Activated T-helper 2 cell treated with anti-CD3 and anti-CD28 coated beads, Interferon-gamma antibody, Interleukin-2, Interleukin-4, amounts not matched to agents 10 μg/mL and 5 μg/mL and 100 μg/mL, durations not matched to agents 14 hours and 24 hours and 36 hours (primary cell): ENCODE data around the gene SCFD2. TPM values are rescaled to one million over a fixed set of nuclear protein-coding genes. Genes with fewer than 3 reads are reported as not detected.
"Not testable (repeated sequence)": the region's sequence is repeated elsewhere in the genome, so short reads cannot be mapped to it uniquely, and the experiment has no call there.

Experiments
- DNase-seq: peaks from one replicate; pipeline ENCODE4 v3.0.0; 2021; ENCODE audit warnings: low spot score
- H3K27ac Mint-ChIP-seq: one replicate; pipeline ENCODE4 v1.8.0; 2021; ENCODE audit warnings: mixed read lengths
- H3K27me3 Mint-ChIP-seq: one replicate; pipeline ENCODE4 v1.8.0; 2021; ENCODE audit warnings: low read depth, mixed read lengths
- H3K36me3 Mint-ChIP-seq: one replicate; pipeline ENCODE4 v1.8.0; 2021; ENCODE audit warnings: low read depth, mixed read lengths
- H3K4me1 Mint-ChIP-seq: one replicate; pipeline ENCODE4 v1.8.0; 2021; ENCODE audit warnings: low read depth, mixed read lengths
- H3K4me3 Mint-ChIP-seq: one replicate; pipeline ENCODE4 v1.8.0; 2021; ENCODE audit warnings: low read depth, mild to moderate bottlenecking, moderate library complexity, mixed read lengths
- H3K9me3 Mint-ChIP-seq: one replicate; pipeline ENCODE4 v1.8.0; 2021; ENCODE audit warnings: mixed read lengths
- intact Hi-C: fragments of 100-400 bp; cut with micrococcal nuclease; formaldehyde crosslinking; loops from one replicate; pipeline ENCODE4 v1.15.1; 2023
- total RNA-seq: library from RNA; stranded (reverse); gene quantifications from 2 replicates; pipeline ENCODE4 v1.2.3, GENCODE V29; 2022

The SCFD2 gene
- total RNA-seq = 26.3 and 31.7 TPM in 2 replicates

DNA sequence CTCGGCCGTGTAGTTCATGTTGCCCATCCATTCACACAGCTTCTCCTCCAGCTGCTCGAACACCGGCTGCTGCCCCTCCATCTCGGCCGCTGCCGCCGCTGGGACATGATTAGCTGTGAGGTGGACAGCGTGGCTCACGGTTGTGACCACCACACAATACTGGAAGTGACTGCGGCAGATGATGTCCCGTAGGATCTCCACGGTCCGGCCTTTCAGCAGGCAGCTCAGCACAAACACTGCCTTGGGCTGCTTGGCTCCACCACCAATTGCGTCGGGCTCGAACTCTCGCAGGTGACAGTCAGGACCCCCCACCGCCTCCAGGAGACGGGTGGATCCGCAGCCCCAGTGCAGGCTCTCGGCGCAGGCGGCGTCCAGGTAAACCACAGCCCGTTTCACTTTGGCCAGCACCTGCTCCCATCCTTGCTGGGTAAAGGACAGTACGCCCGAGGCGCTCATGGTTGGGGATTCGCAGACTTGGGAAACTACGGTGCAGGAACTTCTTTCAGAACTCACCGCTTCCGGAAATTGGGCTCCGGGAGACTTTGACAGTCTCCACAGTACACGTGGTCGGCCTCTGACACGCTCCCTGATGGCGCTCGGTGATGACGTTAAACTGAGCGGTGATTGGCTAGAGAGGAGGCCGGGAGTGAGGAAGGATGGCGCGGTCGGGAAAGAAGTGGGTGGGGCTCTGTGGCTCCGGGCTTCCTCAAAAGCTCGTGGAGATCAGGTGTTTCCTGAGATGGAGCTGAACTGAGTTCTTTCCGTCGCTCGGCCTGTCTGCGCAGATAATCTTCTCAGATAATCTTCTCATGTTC lies at the start of gene SCFD2:
TSS of gene SCFD2 (minus strand) at position 576 of the 815 bp plus-strand sequence.
- peak within 1 kb of the TSS; percentile 94 for H3K27ac Mint-ChIP-seq
- peak; percentile 94 for DNase-seq
- peaks cover 37% of the 10 kb centered on the region for H3K4me1 Mint-ChIP-seq
- peaks cover 17% of the 10 kb centered on the region for H3K27me3 Mint-ChIP-seq
- intact Hi-C loops = loop anchor here (1.0 to 10.0 kb wide), 4 partner anchors 12 to 697 kb away; partner anchors contain the start of genes CHIC2 and FIP1L1
- no peaks in the 10 kb centered on the region for H3K9me3 Mint-ChIP-seq
- H3K36me3 Mint-ChIP-seq = peaks cover 9% of the 10 kb centered on the region
- peak within 1 kb of the TSS; percentile 95 for H3K4me3 Mint-ChIP-seq

- H3K27ac Mint-ChIP-seq, DNase-seq, H3K9me3 Mint-ChIP-seq, intact Hi-C loops, H3K27me3 Mint-ChIP-seq, H3K4me3 Mint-ChIP-seq: not testable (repeated sequence)
- Mint-ChIP-seq H3K4me1 (peaks cover 28% of the 10 kb centered on the region), H3K36me3 (peaks cover 57% of the 10 kb centered on the region)
Observed at GRCh38 chr4:53409479-53409878, 43.6 kb upstream of the SCFD2 start.

GRCh38 chr4:53380221-53380620 lies 14.4 kb upstream of the SCFD2 start:
- H3K27me3 Mint-ChIP-seq = peaks cover under 1% of the 10 kb centered on the region
- intact Hi-C loops = no loop called here
- peaks cover 34% of the 10 kb centered on the region for H3K36me3 Mint-ChIP-seq
- H3K27ac Mint-ChIP-seq = no peak overlapping the region
- no peak overlapping the region for H3K4me3 Mint-ChIP-seq
- no peak for DNase-seq
- peaks cover 25% of the 10 kb centered on the region for H3K4me1 Mint-ChIP-seq
- H3K9me3 Mint-ChIP-seq = no peaks in the 10 kb centered on the region

- peaks cover 20% of the 10 kb centered on the region for H3K36me3 Mint-ChIP-seq
- peak overlapping the region; percentile 92 for H3K27ac Mint-ChIP-seq
- intact Hi-C loops = loop anchor here (5.0 to 10.0 kb wide), 5 partner anchors 54 to 1536 kb away; partner anchors contain the start of gene DCUN1D4
- H3K4me1 Mint-ChIP-seq = peaks cover 25% of the 10 kb centered on the region
- peaks cover 5% of the 10 kb centered on the region for H3K27me3 Mint-ChIP-seq
- no peak for DNase-seq
- peak overlapping the region; percentile 97 for H3K4me3 Mint-ChIP-seq
- H3K9me3 Mint-ChIP-seq = no peaks in the 10 kb centered on the region
Observed at GRCh38 chr4:53378171-53378482, 12.3 kb upstream of the SCFD2 start.

GRCh38 chr4:53377319-53378170 lies 11.7 kb upstream of the SCFD2 start, which contains the start of gene FIP1L1:
FIP1L1 (plus strand) TSS chr4:53377641; CDS start chr4:53377839, 198 bp downstream.
- peaks cover 14% of the 10 kb centered on the region for H3K36me3 Mint-ChIP-seq
- peaks cover 25% of the 10 kb centered on the region for H3K4me1 Mint-ChIP-seq
- peak within 1 kb of the TSS; percentile 97 for H3K4me3 Mint-ChIP-seq
- no peaks in the 10 kb centered on the region for H3K9me3 Mint-ChIP-seq
- H3K27ac Mint-ChIP-seq = peak within 1 kb of the TSS; percentile 92
- DNase-seq = peak; percentile 94
- intact Hi-C loops = loop anchor here (1.0 to 10.0 kb wide), 6 partner anchors 11 to 1535 kb away; partner anchors contain the start of genes DCUN1D4 and SCFD2
- H3K27me3 Mint-ChIP-seq = peaks cover 5% of the 10 kb centered on the region

DNA sequence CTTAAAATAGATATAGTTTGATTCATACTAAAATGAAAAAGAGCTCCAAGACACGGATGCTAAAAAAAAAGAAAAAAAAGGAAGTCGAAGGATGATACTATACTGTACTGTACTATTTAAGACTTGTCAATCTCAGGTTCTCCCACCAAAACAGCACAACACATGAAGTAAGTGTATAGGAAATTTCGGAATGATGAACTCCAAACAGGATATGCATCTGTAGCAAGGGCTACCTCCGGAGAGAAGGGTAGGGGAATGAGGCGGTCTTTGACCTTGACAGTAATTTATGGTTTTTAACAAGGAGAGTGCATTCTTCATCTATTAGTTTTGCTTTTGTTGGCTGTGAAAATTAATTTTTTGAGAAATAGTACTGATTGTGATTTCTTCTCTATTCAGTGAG lies 11.0 kb upstream of the SCFD2 start:
- H3K4me3 Mint-ChIP-seq = peak overlapping the region; percentile 97
- H3K36me3 Mint-ChIP-seq = peaks cover 9% of the 10 kb centered on the region

DNA sequence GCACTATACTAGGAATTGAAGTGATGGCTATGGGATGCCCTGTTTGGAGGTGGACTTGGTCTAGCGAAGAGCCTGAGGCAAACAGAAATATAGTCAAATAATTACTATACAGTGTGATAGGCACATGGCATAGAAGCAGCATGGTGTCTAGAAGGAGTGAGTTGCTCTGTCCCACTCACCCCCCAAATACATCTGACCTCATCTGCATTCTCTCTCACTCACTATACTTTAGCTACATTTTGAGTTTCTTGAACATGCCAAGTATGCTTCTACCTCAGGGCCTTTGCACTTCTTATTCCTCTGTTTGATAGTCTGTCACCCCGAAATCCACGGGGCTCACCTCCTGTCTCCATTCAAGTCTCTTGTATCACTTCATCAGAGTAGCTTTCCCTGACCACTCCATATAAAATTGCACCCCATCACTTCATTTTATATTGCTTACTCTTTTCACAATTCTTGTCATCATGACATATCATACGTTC lies 9.0 kb upstream of the SCFD2 start:
- peaks cover 16% of the 10 kb centered on the region for H3K4me1 Mint-ChIP-seq
- no peaks in the 10 kb centered on the region for H3K9me3 Mint-ChIP-seq
- H3K36me3 Mint-ChIP-seq = peaks cover 4% of the 10 kb centered on the region
- DNase-seq = no peak
- intact Hi-C loops = loop anchor here (5.0 to 10.0 kb wide), 5 partner anchors 57 to 1533 kb away; partner anchors contain the start of gene DCUN1D4
- H3K4me3 Mint-ChIP-seq = no peak overlapping the region
- no peak overlapping the region for H3K27ac Mint-ChIP-seq
- peaks cover 23% of the 10 kb centered on the region for H3K27me3 Mint-ChIP-seq

More for the DNA sequence above, 11.0 kb upstream of the SCFD2 start:
- H3K27ac Mint-ChIP-seq = peak overlapping the region; percentile 92
- H3K27me3 Mint-ChIP-seq = peaks cover 9% of the 10 kb centered on the region
- H3K4me1 Mint-ChIP-seq = peaks cover 21% of the 10 kb centered on the region
- DNase-seq = no peak
- intact Hi-C loops = loop anchor here (1.0 to 10.0 kb wide), 6 partner anchors 11 to 1535 kb away; partner anchors contain the start of genes DCUN1D4 and SCFD2
- no peaks in the 10 kb centered on the region for H3K9me3 Mint-ChIP-seq

DNA sequence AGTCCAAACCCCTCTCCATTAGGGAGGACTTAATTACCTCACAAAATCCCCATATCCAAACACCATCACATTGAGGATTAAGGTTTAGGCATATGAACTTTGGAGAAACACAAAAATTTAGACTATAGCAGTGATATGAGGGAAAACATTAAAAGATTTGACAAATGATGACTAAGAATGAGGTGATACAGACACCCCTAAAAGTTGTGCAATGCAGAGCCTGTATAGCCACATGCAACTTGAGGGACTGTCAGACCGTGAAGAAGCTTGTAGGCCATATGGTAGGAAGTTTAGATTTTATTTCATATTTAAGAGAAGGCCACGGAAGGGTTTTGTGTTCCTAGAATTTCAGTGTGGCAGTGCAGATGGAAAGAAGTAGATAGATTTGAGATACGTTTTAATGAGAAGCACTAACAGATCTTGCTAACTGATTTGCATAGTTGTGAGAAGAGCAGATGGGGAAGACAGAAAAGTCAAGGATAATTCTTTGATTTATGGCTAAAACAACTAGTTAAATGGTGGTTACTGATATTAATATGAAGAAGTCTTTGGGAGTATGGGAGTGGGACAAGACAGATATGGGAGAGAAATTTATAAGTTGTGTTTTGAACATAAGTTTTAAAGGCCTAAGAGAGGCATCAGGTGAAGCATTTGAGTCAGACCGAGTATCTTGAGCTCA lies 6.1 kb upstream of the SCFD2 start:
- H3K4me3 Mint-ChIP-seq = no peak overlapping the region
- H3K4me1 Mint-ChIP-seq = peaks cover 7% of the 10 kb centered on the region
- no peak for DNase-seq
- H3K9me3 Mint-ChIP-seq = no peaks in the 10 kb centered on the region
- peaks cover 36% of the 10 kb centered on the region for H3K27me3 Mint-ChIP-seq
- H3K36me3 Mint-ChIP-seq = no peaks in the 10 kb centered on the region
- no peak overlapping the region for H3K27ac Mint-ChIP-seq
- intact Hi-C loops = loop anchor here (10.0 kb wide), 2 partner anchors 357 to 863 kb away; no protein-coding TSS in a partner anchor

GRCh38 chr4:53371049-53371448 lies 5.2 kb upstream of the SCFD2 start:
- DNase-seq = no peak
- no peaks in the 10 kb centered on the region for H3K36me3 Mint-ChIP-seq
- H3K27me3 Mint-ChIP-seq = peaks cover 36% of the 10 kb centered on the region
- H3K4me1 Mint-ChIP-seq = peaks cover 13% of the 10 kb centered on the region
- intact Hi-C loops = loop anchor here (10.0 kb wide), 2 partner anchors 356 to 864 kb away; no protein-coding TSS in a partner anchor
- H3K9me3 Mint-ChIP-seq = no peaks in the 10 kb centered on the region
- H3K4me3 Mint-ChIP-seq = no peak overlapping the region
- no peak overlapping the region for H3K27ac Mint-ChIP-seq

- Mint-ChIP-seq H3K4me3 (no peak overlapping the region), H3K27ac (no peak overlapping the region), H3K4me1 (peaks cover 24% of the 10 kb centered on the region), H3K36me3 (peaks cover 1% of the 10 kb centered on the region), H3K27me3 (peaks cover 31% of the 10 kb centered on the region), H3K9me3 (no peaks in the 10 kb centered on the region)
- intact Hi-C loops = loop anchor here (5.0 to 10.0 kb wide), 3 partner anchors 253 to 695 kb away; partner anchors contain the start of gene CHIC2
- DNase-seq = no peak
Observed at GRCh38 chr4:53367721-53368120, 1.9 kb upstream of the SCFD2 start.

DNA sequence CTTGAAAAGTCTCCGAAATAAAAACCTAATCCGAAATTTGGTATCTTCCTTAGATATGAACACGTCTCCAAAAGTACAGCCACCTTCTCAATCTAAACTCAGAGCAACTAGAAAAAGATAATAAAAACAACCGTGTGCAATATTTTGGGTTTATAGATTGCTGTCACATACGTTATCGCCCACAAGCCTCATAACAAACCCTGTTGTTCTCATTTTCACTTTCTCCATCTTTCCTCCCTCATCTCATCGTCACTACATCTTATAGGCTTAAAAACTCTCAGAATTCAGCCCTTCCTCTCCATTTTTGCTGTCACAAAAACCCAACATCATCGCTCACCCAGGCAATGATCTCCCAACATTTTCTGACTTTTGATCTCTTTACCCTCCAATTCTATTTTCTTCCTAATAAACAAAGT lies 448 bp upstream of the SCFD2 start:
- no peaks in the 10 kb centered on the region for H3K9me3 Mint-ChIP-seq
- no peak for DNase-seq
- intact Hi-C loops = loop anchor here (1.0 to 10.0 kb wide), 4 partner anchors 11 to 696 kb away; partner anchors contain the start of genes CHIC2 and FIP1L1
- H3K27me3 Mint-ChIP-seq = peaks cover 22% of the 10 kb centered on the region
- H3K4me1 Mint-ChIP-seq = peaks cover 33% of the 10 kb centered on the region
- peak overlapping the region; percentile 94 for H3K27ac Mint-ChIP-seq
- H3K36me3 Mint-ChIP-seq = peaks cover 9% of the 10 kb centered on the region
- H3K4me3 Mint-ChIP-seq = peak overlapping the region; percentile 95

DNA sequence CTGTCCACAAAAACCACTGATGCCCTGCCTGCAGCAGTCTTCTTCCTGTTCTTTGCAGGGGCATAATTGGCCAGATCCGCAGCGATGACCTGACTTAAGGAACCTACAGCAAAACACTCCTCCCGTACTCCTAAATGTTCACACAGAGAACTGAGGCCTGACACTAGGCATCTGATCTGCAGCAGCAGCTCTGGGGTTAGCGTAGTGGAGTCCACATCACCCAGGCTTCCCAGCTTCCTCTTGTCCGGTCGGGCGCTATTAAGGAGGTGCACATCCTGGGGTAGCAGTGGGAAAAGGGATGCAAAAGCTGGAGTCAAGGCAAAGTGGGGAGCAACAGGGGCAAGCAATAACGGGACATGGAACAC lies 758 bp downstream of the SCFD2 start:
- H3K4me1 Mint-ChIP-seq = peaks cover 42% of the 10 kb centered on the region
- peak overlapping the region; percentile 95 for H3K4me3 Mint-ChIP-seq
- no peak for DNase-seq
- peak overlapping the region; percentile 94 for H3K27ac Mint-ChIP-seq
- intact Hi-C loops = loop anchor here (5.0 to 10.0 kb wide), 3 partner anchors 250 to 697 kb away; partner anchors contain the start of gene CHIC2
- peaks cover 16% of the 10 kb centered on the region for H3K27me3 Mint-ChIP-seq
- peaks cover 15% of the 10 kb centered on the region for H3K36me3 Mint-ChIP-seq
- no peaks in the 10 kb centered on the region for H3K9me3 Mint-ChIP-seq
